Stimulated activated CD4-positive, alpha-beta T cell treated with anti-CD3 and anti-CD28 coated beads, TNF-alpha, amount 100 ng/mL, for 24 hours (primary cell): ENCODE results near the gene MACROD2.

ENCODE experiments used
- DNase-seq, 3 experiments: peaks; one replicate each; pipeline ENCODE4 v3.0.0-alpha.2; 2020; ENCODE audit warnings: low read depth in 3 of 3

The MACROD2 gene

GRCh38 chr20:14866841-14867514, 871.7 kb downstream of the MACROD2 start:
- no peak for DNase-seq

GRCh38 chr20:14877301-14878028, 882.1 kb downstream of the MACROD2 start:
- no peak for DNase-seq

DNA sequence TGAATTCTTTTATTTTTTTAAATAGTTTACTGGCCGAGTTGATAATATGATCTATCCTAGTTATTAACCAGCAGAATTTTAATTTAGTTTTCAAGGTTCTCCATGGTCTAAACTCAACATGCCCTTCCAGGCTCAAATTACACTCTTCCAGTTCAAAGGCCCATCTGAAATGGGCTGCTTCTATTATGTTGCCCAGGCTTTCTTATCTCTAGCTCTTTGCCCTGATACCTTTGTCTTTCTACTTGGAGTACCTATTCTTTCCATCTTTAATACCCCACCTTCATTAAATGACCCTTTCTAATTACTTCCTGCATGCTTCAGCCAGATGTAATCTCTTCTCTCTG, 883.3 kb downstream of the MACROD2 start:
- DNase-seq = no peak

- no peak for DNase-seq
Measured at GRCh38 chr20:14879020-14879697, 883.8 kb downstream of the MACROD2 start.

DNA sequence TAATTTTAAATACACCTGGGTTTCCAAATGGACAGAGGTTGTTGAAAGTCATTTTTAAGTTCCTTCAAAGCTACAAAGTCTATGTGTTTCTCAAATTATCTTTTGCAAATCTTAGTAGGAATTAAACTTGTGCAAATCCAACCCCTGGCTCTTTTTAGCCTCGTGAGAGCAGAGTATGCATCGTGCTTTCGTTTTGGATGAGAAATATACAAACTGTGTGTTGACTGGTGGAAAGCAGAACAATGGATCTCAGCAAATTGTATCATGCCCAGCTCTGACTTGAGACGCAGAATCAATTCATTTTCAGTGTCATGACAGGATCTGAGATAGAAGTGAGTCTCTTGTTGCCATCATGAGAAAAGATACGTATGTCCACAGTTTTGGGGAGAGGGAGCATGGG, 884.5 kb downstream of the MACROD2 start:
- DNase-seq = no peak

DNA sequence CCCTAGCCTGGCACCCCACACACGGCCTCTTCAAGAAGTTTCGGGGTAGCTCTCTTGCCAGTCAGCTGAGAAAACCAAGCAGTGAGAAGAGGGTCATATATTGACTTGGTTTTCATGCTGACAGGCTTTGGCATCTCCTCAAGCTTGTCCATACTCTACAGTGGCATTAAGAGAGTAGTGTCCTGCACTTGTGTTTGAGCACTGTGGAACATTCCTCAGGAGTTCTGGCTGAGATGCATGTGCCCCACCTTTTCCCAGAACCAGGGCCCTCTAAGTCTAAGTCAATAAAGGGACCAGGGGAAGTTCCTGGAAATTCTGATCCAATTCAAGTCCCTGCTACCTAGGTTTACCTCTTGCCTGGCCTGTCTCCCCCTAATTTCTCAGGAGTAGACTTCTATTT, 886.2 kb downstream of the MACROD2 start:
- DNase-seq = no peak

GRCh38 chr20:14882157-14882556, 886.8 kb downstream of the MACROD2 start:
- DNase-seq = no peak

- DNase-seq = no peak
Measured at GRCh38 chr20:14882846-14883245, 887.5 kb downstream of the MACROD2 start.

DNA sequence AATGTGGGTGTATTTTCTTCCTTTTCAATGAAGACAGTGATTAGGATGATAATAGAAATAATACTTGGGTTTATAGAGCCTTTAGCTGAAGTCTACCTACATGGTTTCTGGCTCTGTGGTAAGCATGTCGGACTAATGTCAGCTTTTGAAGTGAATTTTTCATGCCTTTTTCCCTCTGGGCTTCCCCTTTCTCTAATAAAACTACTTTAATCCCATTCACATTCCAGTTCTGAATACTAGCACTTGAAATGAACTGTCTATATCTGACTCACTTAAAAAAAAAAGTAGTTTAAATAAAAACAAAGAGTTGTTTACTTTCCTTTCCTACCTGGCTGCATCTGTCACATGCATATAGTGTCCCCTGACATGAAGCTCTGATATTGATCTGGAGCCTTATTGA, 888.0 kb downstream of the MACROD2 start:
- no peak for DNase-seq

- no peak for DNase-seq
Measured at GRCh38 chr20:14885661-14886060, 890.3 kb downstream of the MACROD2 start.

- DNase-seq = no peak
Measured at GRCh38 chr20:14888134-14888533, 892.8 kb downstream of the MACROD2 start.

- no peak for DNase-seq
Measured at GRCh38 chr20:14889496-14890255, 894.4 kb downstream of the MACROD2 start.

DNA sequence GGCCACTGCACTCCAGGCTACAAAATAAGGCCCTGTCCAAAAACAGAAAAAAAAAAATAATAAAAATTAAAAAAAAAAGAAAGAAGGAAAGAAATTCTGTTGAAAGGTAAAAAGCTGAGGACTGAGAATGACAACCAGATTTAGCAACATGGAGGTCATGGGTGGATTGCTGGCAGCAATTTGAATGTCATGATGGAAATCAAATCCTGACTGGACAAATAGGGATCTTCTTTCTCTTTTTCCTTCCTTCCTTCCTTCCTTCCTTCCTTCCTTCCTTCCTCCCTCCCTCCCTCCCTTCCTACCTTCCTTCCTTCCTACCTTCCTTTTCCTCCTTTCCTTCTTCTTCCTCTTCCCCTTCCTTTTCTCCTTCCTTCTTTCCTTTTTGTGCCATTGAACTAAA, 895.4 kb downstream of the MACROD2 start:
- no peak for DNase-seq

GRCh38 chr20:14892782-14893181, 897.5 kb downstream of the MACROD2 start:
- no peak for DNase-seq

DNA sequence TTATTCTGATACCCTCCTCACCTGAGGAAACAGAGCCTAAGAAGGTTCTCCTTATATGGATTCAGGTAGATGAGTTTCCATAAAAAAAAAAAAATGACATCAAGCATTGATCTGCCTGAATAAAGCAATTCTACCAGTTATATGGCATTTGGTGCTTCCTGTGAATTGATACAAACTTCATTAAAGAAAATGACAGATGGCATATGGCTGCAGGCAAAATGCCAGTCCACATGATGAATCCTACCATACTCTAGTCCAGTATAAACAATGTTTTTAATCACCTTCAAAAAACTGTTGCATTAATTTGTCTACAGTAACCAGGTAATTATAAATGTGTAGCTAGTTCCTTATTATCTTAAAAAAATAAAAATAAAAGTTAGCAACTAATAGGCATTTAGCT, 901.3 kb downstream of the MACROD2 start:
- no peak for DNase-seq

- DNase-seq = no peak
Measured at GRCh38 chr20:14897608-14898007, 902.3 kb downstream of the MACROD2 start.

GRCh38 chr20:14902432-14903089, 907.2 kb downstream of the MACROD2 start:
- no peak for DNase-seq

DNA sequence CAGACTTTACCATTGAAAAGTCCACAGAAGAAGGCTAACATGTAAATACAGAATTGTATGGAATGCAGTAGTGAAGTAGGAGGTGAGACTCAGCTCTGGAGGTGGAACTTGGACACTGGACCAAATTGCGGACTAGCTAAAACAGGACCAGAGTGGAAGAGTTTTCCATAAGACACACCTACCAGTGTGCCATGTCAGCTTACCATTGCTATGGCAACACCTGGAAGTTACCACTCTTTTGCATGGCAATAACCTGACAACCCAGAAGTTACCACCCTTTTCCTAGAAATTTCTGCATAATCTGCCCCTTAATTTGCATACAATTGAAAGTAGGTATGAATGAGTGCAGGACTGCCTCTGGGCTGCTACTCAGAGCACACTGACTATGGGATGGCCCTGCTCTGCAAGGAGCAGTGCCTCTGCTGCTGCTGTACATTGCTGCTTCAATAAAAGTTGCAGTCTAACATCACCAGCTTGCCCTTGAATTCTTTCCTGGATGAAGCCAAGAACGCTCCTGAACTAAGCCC, 911.7 kb downstream of the MACROD2 start:
- DNase-seq = no peak

GRCh38 chr20:14910126-14910525, 914.8 kb downstream of the MACROD2 start:
- no peak for DNase-seq

- no peak for DNase-seq
Measured at GRCh38 chr20:14913896-14914620, 918.7 kb downstream of the MACROD2 start.

DNA sequence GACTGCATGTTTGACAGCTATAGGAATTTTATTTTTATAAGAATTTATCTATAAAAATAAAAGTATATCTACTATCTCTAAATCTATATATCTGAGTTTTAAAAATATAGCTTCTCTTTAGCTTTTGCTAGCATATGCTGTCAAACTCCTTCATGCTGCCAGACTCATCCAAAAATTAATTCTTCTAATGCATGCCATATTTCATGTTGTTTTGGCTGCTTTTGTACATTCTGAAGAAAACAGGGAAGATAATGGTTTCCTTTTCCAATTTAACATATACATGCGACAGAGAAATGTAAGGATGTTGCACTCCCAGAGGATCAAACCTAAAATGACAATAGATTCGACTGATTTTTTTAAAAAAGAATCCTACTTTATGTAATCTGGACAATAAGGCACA, 919.3 kb downstream of the MACROD2 start:
- DNase-seq = no peak
